SK-N-SH treated with all-trans-retinoic acid at 6 μM for 48 hours (cell line): ENCODE results near the gene TRAT1.

Experiments used
- ATAC-seq: fragments of 200-7000 bp; cut with Tn5 transposase; 3 replicates; pipeline ENCODE4 v1.9.1; 2020; ENCODE audit warnings: mild to moderate bottlenecking, moderate library complexity
- BACH2 ChIP-seq: fragments of 250-450 bp; sonication (Bioruptor Pico); IDR thresholded peaks from 2 replicates; pipeline ENCODE4 v1.9.0; 2021; ENCODE audit warnings: mild to moderate bottlenecking, borderline replicate concordance
- CSDC2 ChIP-seq: fragments of 250-450 bp; sonication (Bioruptor Pico); IDR thresholded peaks from 2 replicates; pipeline ENCODE4 v1.5.0; 2020; ENCODE audit warnings: mild to moderate bottlenecking, moderate library complexity
- CSRNP3 ChIP-seq: fragments of 250-450 bp; sonication (Bioruptor Pico); IDR thresholded peaks from 2 replicates; pipeline ENCODE4 v1.5.1; 2021; ENCODE audit warnings: mild to moderate bottlenecking, moderate library complexity
- ESRRG ChIP-seq: fragments of 250-450 bp; sonication (Bioruptor Pico); IDR thresholded peaks from 2 replicates; pipeline ENCODE4 v1.6.1; 2021; ENCODE audit warnings: mild to moderate bottlenecking
- ISL1 ChIP-seq: fragments of 250-450 bp; sonication (Bioruptor Pico); IDR thresholded peaks from 2 replicates; pipeline ENCODE4 v2.1.2; 2022; ENCODE audit warnings: mild to moderate bottlenecking, moderate library complexity
- OSR1 ChIP-seq: fragments of 250-450 bp; sonication (Bioruptor Pico); IDR thresholded peaks from 2 replicates; pipeline ENCODE4 v1.8.0; 2022; ENCODE audit warnings: moderate library complexity, mild to moderate bottlenecking, inconsistent platforms
- RARB ChIP-seq: fragments of 250-450 bp; sonication (Bioruptor Pico); IDR thresholded peaks from 2 replicates; pipeline ENCODE4 v1.8.0; 2021; ENCODE audit warnings: mild to moderate bottlenecking, moderate library complexity
- SNAI2 ChIP-seq: fragments of 250-450 bp; sonication (Bioruptor Pico); IDR thresholded peaks from 2 replicates; pipeline ENCODE4 v1.5.0; 2020; ENCODE audit warnings: mild to moderate bottlenecking, moderate library complexity
- TOX ChIP-seq: fragments of 250-450 bp; sonication (Bioruptor Pico); IDR thresholded peaks from 2 replicates; pipeline ENCODE4 v1.8.0; 2021; ENCODE audit warnings: mild to moderate bottlenecking, moderate library complexity, borderline replicate concordance
- ZC3H10 ChIP-seq: fragments of 250-450 bp; sonication (Bioruptor Pico); IDR thresholded peaks from 2 replicates; pipeline ENCODE4 v1.5.1; 2021; ENCODE audit warnings: mild to moderate bottlenecking, moderate library complexity
- ZFP3 ChIP-seq: fragments of 250-450 bp; sonication (Bioruptor Pico); IDR thresholded peaks from 2 replicates; pipeline ENCODE4 v1.5.0; 2020; ENCODE audit warnings: mild to moderate bottlenecking, moderate library complexity
- ZFP30 ChIP-seq: fragments of 450-650 bp; formaldehyde crosslinking; IDR thresholded peaks from 2 replicates; pipeline ENCODE4 v1.5.0; 2022; ENCODE audit warnings: mild to moderate bottlenecking, moderate library complexity
- ZNF565 ChIP-seq: fragments of 450-650 bp; formaldehyde crosslinking; conservative IDR thresholded peaks from 2 replicates; pipeline ENCODE4 v1.5.0; 2020; ENCODE audit warnings: low read depth, mild to moderate bottlenecking, moderate library complexity
- ZNF70 ChIP-seq: fragments of 450-650 bp; formaldehyde crosslinking; IDR thresholded peaks from 2 replicates; pipeline ENCODE4 v1.5.0; 2020; ENCODE audit warnings: mild to moderate bottlenecking, moderate library complexity
- ZNF8 ChIP-seq: fragments of 450-650 bp; formaldehyde crosslinking; IDR thresholded peaks from 2 replicates; pipeline ENCODE4 v1.5.0; 2020; ENCODE audit warnings: mild to moderate bottlenecking, moderate library complexity
- TF ChIP-seq, protein P1 (sequence below): fragments of 250-450 bp; sonication (Bioruptor Pico); IDR thresholded peaks from 2 replicates; pipeline ENCODE4 v1.5.1; 2020; ENCODE audit warnings: low read depth, mild to moderate bottlenecking, moderate library complexity
- TF ChIP-seq, protein P2 (sequence below): fragments of 250-450 bp; sonication (Bioruptor Pico); IDR thresholded peaks from 2 replicates; pipeline ENCODE4 v1.8.0; 2021; ENCODE audit warnings: low read depth, mild to moderate bottlenecking, moderate library complexity, borderline replicate concordance

TRAT1 gene

GRCh38 chr3:108830991-108831614, 8.5 kb downstream of the TRAT1 start (continued):
- TF ChIP-seq CSRNP3 (CRISPR knock-in tag) (no peak), SNAI2 (CRISPR knock-in tag) (no peak), ZFP3 (CRISPR knock-in tag) (no peak), ZFP30 (CRISPR knock-in tag) (no peak), CSDC2 (CRISPR knock-in tag) (no peak)
- TF ChIP-seq, protein P1, sequence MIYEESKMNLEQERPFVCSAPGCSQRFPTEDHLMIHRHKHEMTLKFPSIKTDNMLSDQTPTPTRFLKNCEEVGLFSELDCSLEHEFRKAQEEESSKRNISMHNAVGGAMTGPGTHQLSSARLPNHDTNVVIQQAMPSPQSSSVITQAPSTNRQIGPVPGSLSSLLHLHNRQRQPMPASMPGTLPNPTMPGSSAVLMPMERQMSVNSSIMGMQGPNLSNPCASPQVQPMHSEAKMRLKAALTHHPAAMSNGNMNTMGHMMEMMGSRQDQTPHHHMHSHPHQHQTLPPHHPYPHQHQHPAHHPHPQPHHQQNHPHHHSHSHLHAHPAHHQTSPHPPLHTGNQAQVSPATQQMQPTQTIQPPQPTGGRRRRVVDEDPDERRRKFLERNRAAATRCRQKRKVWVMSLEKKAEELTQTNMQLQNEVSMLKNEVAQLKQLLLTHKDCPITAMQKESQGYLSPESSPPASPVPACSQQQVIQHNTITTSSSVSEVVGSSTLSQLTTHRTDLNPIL (CRISPR knock-in tag) = no peak

GRCh38 chr3:108833611-108834010, 11.0 kb downstream of the TRAT1 start:
- no peak for TF ChIP-seq ISL1
- TF ChIP-seq ZFP3 (CRISPR knock-in tag) = no peak
- no peak for TF ChIP-seq BACH2 (CRISPR knock-in tag)
- ATAC-seq = no peak

DNA sequence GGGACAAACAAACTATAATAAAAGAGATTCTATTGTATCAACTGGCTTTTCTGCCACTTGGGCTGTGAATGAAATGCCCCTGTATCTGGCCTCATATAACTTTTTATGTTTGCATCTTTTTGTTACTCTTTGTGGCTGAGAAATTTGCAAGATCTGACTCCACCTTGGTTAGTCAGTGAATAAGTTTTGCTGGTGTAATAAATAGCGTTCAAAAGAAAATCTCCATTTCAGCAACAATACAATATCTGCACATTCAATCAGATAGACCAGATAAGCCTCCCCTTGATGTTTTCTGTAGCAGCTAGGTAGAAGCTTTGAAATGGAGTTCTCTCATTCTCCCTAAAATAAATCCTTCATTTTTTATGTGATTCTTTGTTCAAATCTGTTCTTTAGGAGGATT, 12.0 kb downstream of the TRAT1 start:
- ATAC-seq = no peak
- TF ChIP-seq ESRRG (CRISPR knock-in tag) (no peak), ZFP3 (CRISPR knock-in tag) (no peak), OSR1 (CRISPR knock-in tag) (no peak), ISL1 (no peak), ZNF565 (CRISPR knock-in tag) (no peak)
- TF ChIP-seq, protein P2, sequence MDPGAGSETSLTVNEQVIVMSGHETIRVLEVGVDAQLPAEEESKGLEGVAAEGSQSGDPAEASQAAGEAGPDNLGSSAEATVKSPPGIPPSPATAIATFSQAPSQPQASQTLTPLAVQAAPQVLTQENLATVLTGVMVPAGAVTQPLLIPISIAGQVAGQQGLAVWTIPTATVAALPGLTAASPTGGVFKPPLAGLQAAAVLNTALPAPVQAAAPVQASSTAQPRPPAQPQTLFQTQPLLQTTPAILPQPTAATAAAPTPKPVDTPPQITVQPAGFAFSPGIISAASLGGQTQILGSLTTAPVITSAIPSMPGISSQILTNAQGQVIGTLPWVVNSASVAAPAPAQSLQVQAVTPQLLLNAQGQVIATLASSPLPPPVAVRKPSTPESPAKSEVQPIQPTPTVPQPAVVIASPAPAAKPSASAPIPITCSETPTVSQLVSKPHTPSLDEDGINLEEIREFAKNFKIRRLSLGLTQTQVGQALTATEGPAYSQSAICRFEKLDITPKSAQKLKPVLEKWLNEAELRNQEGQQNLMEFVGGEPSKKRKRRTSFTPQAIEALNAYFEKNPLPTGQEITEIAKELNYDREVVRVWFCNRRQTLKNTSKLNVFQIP (CRISPR knock-in tag) = no peak

DNA sequence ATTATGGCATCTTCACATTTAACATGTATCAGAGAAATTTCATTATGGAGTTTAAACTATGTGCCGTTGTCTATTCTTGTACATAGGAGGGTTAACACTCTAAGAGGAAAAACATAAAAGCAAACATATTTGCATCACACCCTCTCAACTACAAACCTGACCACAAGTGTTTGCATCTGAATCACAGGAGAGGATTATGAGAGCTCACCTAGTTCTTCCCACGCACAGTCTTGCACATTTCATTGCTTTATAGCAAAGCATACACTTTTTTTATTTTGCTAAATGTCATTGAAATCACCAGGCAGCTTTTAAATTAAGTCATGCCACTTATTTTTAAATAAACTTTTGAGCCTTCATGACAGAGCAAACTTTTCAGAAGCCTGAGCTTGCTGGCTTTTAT, 12.5 kb downstream of the TRAT1 start:
- no peak for TF ChIP-seq ZNF565 (CRISPR knock-in tag)
- no peak for TF ChIP-seq TOX (CRISPR knock-in tag)
- no peak for TF ChIP-seq ZFP3 (CRISPR knock-in tag)
- no peak for TF ChIP-seq CSRNP3 (CRISPR knock-in tag)
- TF ChIP-seq, protein P1 (CRISPR knock-in tag) = no peak
- no peak for TF ChIP-seq RARB (CRISPR knock-in tag)
- no peak for ATAC-seq

GRCh38 chr3:108838436-108838835, 15.8 kb downstream of the TRAT1 start:
- TF ChIP-seq TOX (CRISPR knock-in tag) (no peak), SNAI2 (CRISPR knock-in tag) (no peak), ZC3H10 (CRISPR knock-in tag) (no peak), CSDC2 (CRISPR knock-in tag) (no peak), ZFP3 (CRISPR knock-in tag) (no peak), ZNF8 (CRISPR knock-in tag) (no peak), ZNF70 (no peak), ISL1 (no peak)
- TF ChIP-seq, protein P1 (CRISPR knock-in tag) = no peak
- TF ChIP-seq, protein P2 (CRISPR knock-in tag) = no peak
- no peak for ATAC-seq
